ENCODE data around the gene KLHL26.

KLHL26 gene

DNA sequence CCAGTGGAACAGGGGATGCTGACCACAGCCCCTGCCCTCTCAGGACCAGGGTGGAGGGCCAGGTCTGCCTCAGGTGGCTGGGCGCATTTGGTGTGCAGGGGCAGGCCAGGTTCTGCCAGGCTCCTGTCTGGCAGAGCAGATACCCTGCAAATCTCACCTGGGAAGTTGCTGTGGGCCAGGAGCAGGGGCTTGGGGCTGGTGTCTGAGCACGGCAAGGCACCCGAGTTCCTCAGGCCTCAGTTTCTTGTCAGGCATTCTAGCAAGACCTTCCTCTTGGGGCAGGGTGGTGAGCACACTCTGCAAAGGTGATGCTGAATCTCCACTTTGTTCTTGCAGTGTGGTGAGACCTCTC, 47.8 kb downstream of the KLHL26 start:
- no peak for DNase-seq (ENCODE audit: low read depth in 4 of 4, low spot score in 1 of 4)

DNA sequence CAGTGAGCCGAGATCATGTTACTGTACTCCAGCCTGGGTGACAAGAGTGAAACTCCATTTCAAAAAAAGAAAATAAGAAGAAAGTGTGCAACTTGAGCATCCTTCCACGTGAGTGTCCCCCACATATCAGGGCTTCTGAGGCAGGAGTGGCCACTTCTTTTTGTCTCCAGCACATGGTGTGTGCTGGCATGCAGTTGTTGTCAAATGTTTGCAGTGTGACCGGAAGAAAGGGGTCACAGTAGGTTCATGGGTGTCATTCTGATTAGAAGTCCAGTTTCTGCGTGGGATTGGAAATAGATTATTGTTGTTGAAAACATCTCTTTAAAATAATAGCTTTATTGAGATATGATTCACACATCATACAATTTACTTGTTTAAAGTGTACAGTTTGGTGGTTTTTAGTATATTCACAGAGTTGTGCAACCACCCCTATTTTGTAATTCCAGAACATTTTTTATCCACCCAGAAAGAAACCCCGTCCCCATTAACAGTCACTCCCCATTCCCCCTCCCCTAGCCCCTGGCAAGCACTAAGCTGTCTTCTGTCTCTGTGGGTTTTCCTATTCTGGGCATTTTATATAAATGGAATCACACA, 48.9 kb downstream of the KLHL26 start:
- no peak for DNase-seq (ENCODE audit: low read depth in 4 of 4, low spot score in 1 of 4)

DNA sequence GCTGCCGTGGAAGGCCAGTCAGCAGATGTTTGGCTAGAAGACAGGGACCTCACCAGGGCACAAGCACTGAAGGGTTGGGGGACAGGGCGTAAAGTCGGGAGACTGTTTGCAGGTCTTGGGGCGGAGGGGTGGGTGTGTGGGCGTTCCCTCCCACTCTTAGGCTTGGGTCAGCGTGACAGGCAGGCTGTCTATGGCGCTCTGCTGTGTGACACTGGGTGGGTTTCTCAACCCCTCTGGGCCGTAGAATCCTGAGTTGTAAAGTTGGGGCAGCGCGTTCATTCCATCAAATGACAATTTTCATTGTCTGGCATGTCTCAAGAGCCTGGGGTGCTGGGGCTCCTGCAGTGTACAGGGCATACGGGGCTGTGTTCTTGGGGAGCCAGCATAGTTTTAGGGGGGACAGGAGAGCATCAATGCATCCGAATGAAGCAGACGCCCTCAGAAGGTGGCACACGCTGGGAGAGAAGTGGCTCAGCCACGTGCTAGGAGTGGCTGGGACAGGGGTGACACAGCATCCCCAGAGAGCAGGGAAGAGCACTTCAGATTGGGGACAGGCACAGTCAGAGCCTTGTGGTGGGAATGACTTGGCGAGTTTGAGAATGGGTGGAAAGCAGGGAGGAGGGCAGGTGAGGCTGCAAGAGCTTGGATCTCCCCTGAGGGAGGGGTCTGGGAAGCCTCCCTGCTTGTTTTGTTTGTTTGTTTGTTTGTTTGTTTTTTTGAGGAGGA, 51.1 kb downstream of the KLHL26 start:
- no peak for DNase-seq (ENCODE audit: low read depth in 4 of 4, low spot score in 1 of 4)

DNA sequence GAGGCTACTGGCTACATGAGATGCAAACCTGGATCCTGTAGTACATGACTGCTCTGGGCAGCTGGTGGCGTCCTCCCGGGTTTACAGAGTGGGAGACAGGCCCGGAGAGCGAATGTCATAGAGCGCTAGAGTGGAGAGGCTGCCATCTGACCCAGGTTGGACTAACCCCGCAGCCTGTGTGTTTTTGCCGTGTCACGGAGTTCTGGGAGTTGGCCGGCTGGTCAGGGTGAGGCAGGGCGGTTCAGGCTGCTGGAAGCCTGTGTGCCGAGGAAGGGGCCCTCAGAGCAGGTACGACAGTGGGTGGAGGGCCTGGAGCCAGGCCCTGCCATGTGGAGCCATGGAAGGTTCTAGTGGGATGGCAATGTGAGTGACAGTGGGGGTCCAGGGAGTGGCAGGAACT, 59.2 kb downstream of the KLHL26 start:
- no peak for DNase-seq (ENCODE audit: low read depth in 4 of 4, low spot score in 1 of 4)

DNA sequence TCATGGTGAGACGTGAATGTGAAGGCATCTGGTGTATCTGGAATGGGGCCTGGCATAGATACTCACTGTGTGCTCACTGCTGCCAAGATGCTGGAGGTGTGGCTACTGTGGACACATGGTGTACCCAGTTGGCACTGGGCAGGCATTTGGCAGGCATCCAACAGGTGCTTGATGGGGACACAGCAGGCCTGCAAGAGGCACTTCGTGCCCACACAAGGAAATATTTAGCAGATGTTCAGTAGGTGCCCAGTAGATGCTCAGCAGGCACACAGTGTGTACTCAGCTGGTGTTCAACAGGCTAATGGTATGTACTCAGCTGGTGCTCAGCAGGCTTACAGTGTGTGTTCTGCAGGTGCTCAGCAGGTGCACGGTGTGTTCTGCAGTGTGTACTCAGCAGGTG, 60.9 kb downstream of the KLHL26 start:
- no peak for DNase-seq (ENCODE audit: low read depth in 4 of 4, low spot score in 1 of 4)

DNA sequence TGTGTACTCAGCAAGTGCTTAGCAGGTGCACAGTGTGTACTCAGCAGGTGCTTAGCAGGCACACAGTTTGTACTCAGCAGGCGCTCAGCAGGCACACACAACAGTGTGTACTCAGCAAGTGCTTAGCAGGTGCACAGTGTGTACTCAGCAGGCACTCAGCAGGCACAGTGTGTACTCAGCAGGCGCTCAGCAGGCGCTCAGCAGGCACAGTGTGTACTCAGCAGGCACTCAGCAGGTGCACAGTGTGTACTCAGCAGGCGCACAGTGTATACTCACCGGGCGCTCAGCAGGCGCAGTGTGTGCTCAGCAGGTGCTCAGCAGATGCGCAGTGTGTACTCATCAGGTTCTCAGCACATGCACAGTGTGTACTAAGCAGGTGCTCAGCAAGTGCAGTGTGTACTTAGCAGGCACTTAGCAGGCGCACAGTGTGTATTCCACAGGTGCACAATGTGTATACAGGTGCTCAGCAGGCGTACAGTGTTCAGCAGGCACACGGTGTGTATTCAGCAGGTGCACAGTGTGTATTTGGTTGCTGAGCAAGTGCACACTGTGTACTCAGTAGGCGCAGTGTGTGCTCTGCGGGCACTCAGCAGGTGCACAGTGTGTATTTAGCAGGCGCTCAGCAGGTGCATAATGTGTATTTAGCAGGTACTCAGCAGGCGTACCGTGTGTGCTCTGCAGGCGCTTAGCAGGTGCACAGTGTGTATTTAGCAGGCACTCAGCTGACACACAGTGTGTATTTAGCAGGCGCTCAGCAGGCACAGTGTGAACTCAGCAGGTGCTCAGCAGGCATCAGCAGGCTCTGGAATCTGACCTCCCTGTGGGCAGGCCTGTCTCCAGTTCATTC, 61.7 kb downstream of the KLHL26 start:
- DNase-seq (ENCODE audit: low read depth in 4 of 4, low spot score in 1 of 4) = no peak

- no peak for DNase-seq (ENCODE audit: low read depth in 4 of 4, low spot score in 1 of 4)
Observed at GRCh38 chr19:18699403-18700054, 62.7 kb downstream of the KLHL26 start.

GRCh38 chr19:18700501-18701249, 63.8 kb downstream of the KLHL26 start:
- peak; percentile 35 to 50 (median 46) for DNase-seq (ENCODE audit: low read depth in 4 of 4, low spot score in 1 of 4)

- no peak for DNase-seq (ENCODE audit: low read depth in 4 of 4, low spot score in 1 of 4)
Observed at GRCh38 chr19:18701250-18701608, 64.4 kb downstream of the KLHL26 start.

GRCh38 chr19:18704054-18704453, 67.2 kb downstream of the KLHL26 start:
- DNase-seq (ENCODE audit: low read depth in 4 of 4, low spot score in 1 of 4) = no peak

GRCh38 chr19:18704971-18705370, 68.1 kb downstream of the KLHL26 start:
- no peak for DNase-seq (ENCODE audit: low read depth in 4 of 4, low spot score in 1 of 4)

- DNase-seq (ENCODE audit: low read depth in 4 of 4, low spot score in 1 of 4) = no peak
Observed at GRCh38 chr19:18708452-18709231, 71.8 kb downstream of the KLHL26 start.

DNA sequence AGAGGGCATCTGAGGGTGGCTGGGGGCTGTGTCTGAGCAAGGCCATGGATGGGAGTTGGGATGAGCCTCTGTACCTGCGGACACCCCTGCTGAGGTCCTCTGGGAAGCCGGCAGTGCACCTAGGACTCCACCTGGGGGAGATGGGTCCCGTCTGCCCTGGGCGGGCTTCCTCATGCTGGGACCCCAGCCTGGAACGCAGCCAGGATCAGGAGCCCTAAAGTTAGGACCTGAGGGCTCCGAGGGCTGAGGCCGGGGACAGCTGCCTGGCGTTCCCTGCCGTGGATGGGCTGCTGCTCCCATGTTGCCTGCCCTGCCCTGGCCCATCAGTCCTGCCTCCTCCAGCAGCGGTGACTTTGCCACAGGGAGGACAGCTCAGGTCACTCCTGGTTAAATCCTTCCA, 72.7 kb downstream of the KLHL26 start:
- no peak for DNase-seq (ENCODE audit: low read depth in 4 of 4, low spot score in 1 of 4)

DNA sequence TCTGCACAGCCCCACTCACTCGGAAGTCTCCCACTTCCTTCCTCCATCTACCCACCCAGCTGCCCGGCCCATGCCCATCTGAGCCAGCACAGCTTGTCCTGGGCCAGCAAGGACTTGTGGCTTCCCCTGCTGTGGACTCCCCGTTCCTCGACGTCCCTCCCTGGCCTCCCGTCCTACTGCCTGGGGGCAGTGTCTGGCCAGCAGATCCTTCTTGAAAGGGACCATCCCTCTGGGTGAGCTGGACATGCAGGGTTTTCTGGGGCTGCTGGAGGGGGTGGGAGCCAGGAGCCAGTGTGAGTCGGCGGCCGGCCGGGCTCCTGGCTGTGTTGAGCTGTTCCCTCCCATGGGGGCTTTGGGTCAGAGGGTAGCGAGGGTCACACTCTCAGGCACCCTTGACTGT, 73.4 kb downstream of the KLHL26 start:
- no peak for DNase-seq (ENCODE audit: low read depth in 4 of 4, low spot score in 1 of 4)

GRCh38 chr19:18710996-18711751, 74.3 kb downstream of the KLHL26 start:
- no peak for DNase-seq (ENCODE audit: low read depth in 4 of 4, low spot score in 1 of 4)

DNA sequence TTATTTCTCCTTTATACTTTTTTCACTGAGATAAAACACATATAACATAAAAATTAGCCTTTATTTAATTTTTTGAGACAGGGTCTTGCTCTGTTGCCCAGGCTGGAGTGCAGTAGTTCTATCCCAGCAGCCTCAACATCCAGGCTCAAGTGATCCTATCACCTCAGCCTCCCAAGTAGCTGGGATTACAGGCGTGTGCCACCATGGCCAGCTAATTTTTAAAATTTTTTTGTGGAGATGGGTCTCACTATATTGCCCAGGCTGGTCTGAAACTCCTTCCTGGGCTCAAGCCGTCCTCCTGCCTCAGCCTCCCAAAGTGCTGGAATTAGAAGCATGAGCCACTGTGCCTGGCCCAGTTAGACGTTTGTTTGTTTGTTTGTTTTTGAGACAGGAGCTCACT, 75.1 kb downstream of the KLHL26 start:
- DNase-seq (ENCODE audit: low read depth in 4 of 4, low spot score in 1 of 4) = no peak

GRCh38 chr19:18712981-18713380, 76.2 kb downstream of the KLHL26 start:
- no peak for DNase-seq (ENCODE audit: low read depth in 4 of 4, low spot score in 1 of 4)

DNA sequence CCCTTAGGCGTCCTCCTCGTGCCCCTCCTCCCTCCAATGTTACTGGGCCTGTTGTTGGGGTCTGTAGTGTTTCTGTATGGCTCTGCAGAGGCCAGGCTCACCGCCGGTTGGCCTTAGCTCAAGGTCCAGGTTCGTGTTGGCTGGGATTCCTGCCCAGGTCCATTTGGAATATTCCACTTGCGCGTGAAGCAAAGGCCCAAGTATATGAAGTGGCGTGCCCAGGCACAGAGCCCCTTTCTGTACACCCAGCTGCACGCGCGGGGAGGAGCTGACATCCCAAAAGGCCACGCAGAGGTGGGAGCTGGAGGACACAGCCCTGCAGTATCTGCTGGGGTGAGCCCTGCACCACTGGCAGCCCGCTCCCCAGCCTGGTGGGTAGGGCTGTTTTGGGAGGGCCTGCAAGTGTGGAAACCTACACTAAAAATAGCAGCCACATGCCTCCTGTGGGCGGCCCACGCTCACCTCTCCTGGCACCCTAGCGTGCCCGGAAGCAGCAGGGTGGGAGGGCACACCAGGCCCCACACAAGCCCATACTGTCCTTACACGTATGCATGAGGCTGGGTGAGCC, 76.8 kb downstream of the KLHL26 start:
- no peak for DNase-seq (ENCODE audit: low read depth in 4 of 4, low spot score in 1 of 4)

DNA sequence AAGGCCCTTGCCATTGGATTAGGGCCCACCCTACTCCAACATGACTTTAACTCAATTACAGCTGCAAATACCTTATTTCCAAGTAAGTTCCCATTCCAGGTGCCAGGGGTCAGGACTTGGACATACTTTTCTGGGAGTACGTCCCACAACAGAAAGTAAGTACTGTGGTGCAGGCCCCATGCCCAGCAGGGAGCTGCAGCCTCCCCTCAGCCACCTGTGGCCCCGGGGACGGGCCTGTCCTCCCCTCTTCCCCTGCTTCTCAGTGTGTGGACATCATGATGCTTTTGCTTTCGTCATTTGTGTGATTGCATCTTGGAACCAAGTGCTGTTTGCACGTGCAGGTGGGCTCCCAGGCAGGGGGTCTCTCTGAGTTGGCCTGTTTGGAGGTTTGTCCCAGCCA, 78.6 kb downstream of the KLHL26 start:
- DNase-seq (ENCODE audit: low read depth in 4 of 4, low spot score in 1 of 4) = no peak
